SW480 (cell line): ENCODE measurements around the gene CLEC4D.
"Not testable (repeated sequence)": the region's sequence is repeated elsewhere in the genome, so short reads cannot be mapped to it uniquely, and the experiment has no call there.

Experiments used
- DNase-seq: peaks from one replicate; pipeline ENCODE4 v3.0.0-alpha.2; 2016; ENCODE audit warnings: low spot score

Gene CLEC4D

GRCh38 chr12:8537820-8538219 lies 24.5 kb downstream of the CLEC4D start:
- not testable (repeated sequence) for DNase-seq

GRCh38 chr12:8540831-8541230 lies 27.5 kb downstream of the CLEC4D start, which contains the start of gene CLEC4E:
TSS of gene CLEC4E (minus strand) at chr12:8540905. CDS start at chr12:8540797, 108 bp downstream.
- DNase-seq, result not testable (repeated sequence)

DNA sequence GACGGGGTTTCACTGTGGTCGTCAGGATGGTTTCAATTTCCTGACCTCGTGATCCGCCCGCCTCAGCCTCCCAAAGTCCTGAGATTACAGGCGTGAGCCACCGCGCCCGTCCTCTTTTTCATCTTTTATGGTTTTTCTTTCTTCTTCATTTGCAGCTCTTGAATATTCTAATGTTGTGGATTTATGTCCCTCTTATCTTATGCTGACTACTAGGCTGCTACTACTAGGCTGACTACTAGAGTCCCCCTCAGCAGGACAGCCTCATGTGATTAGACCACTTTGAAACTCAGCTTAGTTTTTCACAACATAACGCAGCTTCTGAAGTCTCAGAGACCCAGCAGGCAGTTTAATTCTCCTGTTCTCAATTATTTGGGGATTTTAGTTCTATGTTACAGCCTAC lies 28.3 kb downstream of the CLEC4D start:
- peak; percentile 19 for DNase-seq

DNA sequence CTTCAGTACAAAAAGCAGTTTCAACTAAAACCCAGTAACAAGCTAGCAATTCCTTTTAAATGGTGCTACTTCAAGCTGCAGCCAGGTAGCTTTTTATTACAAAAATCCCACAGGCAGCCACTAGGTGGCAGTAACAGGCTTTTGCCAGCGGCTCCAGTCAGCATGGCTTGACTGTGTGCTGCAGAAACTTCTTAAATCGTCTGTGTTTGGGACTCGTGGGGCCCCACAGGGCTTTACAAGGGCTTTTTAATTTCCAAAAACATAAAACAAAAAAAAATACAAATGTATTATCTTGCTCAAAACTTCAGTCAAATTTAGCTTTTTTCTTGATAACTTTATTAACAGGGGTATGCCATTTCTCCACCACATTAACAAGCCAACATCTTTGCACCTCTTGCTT lies 31.0 kb downstream of the CLEC4D start:
- peak; percentile 63 for DNase-seq

GRCh38 chr12:8546591-8546990 lies 33.3 kb downstream of the CLEC4D start:
- DNase-seq, result no peak

GRCh38 chr12:8547645-8548044 lies 34.3 kb downstream of the CLEC4D start:
- no peak for DNase-seq

- no peak for DNase-seq
Observed at GRCh38 chr12:8548192-8548591, 34.9 kb downstream of the CLEC4D start.

DNA sequence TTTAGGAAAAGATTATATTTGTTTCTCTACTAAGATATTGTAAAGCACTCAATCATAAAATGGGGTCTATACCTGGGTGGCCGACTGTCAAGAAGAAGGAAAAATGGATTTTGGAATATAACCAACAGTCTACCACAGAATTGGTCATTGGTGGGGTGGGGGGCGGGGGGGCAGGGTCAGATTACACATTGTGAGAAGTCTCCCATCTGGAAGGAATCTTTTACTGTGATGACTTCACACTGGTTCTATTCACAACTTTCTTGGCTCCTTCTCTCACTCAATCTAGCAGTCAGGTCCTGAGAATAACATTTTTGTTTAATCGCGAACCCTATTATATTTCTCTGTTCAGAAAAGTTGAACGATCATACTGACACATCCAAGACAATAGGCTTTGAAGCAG lies 36.1 kb downstream of the CLEC4D start:
- no peak for DNase-seq

DNA sequence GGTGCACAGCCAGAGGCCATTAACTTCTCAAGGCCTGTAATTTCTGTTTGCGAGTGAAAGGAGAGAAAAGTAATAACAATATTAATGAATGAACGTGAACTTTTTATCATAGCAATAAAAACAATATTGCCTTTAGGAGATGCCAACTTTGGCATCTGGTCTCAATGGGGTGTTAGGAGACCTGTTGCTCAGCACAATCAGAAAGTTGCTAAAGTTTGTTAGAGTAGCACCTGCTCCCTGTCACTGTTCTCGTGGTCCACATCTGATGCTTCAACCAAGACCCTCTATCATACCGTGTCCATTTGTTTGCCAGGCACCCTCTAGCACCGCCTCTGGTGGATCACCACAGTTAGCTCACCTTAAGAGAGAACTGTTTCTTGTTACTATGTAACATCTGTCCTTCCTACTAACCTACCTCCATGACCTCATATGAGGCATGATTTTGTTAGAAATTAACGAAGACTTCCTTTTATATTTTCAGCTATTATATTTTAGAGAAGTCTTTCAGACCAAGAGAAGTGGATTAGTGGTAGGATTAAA lies 39.9 kb downstream of the CLEC4D start:
- no peak for DNase-seq

DNA sequence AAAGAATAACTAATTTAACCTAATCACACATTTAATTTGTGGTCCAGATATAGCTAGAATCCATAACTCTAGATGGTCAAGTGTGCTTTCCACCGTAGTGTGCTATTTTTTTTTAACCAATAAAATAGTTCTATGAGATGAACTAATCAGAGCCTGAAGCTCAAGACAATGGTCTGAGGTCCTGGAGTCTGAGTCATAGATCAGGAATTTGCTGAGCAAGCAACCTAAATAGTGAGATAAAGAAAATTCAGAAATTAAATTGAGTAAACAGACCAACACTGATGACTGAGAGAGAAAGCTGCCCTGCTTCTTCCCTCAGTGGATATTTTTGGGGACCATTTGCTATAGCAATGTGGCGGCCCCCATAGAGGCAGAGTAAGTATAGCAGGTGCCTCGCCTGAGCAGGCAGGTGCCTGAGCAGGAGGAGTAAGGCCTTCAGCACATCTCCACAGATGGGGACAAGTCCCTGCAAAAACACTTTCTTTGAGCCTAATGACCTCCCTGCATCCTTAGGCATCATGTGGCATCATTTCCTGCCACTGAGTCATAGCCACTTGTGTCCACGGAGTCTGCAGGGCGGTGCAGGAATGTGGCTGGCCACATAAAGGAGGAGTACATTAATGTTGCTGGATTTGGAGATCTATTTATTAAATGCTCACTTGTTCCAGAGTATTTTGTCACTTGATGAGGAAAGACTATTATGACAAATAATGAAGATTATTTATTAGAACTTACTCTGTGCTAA lies 41.3 kb downstream of the CLEC4D start:
- peak; percentile 55 for DNase-seq

- no peak for DNase-seq
Observed at GRCh38 chr12:8556531-8557097, 43.3 kb downstream of the CLEC4D start.

DNA sequence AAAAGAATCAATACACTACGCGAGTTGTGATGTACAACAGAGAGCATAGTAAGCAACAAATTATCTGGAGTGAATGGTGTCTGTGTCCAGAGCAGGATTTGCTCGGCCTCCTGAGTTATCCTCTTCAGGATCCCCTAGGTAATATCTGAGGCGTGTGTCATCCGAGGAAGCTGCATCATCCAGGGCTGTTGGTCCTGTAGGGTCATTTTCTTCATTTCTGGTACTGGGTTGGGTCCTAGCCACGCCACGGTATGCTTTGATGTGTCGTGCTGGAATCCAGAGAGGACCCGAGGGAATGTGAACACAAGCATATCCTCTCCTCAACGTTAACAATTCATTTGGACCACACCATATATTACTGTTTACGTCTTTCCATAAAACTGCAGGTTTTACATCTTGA lies 46.4 kb downstream of the CLEC4D start:
- peak; percentile 85 for DNase-seq

- no peak for DNase-seq
Observed at GRCh38 chr12:8561011-8561410, 47.7 kb downstream of the CLEC4D start.

DNA sequence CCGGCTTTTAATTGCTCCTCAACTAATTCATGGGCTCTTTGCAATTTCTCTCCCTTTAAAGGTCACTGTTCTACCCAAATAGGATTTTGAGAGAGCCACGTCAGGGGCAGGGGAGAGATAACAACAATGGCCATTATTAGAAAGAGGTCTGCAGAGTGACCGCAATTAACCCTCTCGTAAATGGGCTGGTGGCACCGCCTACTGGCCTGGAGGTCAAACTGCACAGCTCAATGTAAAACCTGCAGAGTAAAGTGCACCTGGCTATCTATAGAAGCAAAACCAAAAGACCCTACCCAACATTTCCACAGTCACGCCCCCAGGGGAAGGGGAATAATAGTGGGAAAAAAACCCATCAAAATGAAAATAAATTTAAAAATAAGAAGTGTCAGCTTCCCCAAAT lies 49.0 kb downstream of the CLEC4D start:
- no peak for DNase-seq

DNA sequence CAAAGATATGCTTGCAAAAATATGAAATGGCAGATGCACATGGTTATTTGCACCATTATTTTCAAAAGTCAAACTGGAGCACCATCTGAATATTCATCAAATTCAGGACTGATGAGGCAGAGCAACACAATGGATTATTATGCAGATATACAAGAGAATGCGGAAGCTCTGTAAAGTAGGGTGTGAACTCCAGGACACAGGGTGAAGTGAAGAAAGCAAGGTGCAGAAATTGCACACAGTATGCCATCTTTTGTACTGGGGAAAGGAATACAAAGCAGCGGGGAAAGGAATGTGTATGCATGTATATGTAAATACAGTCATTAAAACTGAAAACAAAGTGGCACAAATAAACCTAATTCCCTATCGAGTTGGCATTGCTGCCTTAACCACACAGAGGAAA lies 50.1 kb downstream of the CLEC4D start:
- no peak for DNase-seq

- DNase-seq, result no peak
Observed at GRCh38 chr12:8564656-8565055, 51.4 kb downstream of the CLEC4D start.

DNA sequence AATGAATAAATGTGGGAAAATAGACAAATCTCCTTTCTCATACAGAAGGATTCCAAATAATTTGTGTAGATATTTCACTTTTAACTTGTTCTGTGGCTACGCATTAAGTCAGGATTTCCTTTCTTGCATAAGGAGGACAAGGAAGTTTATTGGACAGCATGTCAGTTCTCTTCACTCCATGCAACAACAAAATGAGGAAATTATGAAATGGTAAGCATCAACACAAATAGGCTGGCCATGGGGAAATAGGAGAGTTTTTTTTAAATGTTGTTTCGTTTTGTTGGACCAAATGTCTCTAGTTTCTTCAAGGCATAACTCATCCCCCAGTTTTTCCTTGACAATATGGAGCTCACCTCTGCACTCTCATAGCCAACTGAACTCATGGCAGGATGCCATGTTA lies 52.7 kb downstream of the CLEC4D start:
- DNase-seq, result not testable (repeated sequence)

- DNase-seq, result no peak
Observed at GRCh38 chr12:8566525-8566924, 53.2 kb downstream of the CLEC4D start.
